GM12892 (cell line): ENCODE data around the gene NOSIP.

Source experiments
- POLR2A ChIP-seq: IDR thresholded peaks from 2 replicates; pipeline ENCODE4 v1.6.1; 2011; ENCODE audit warnings: low read depth, low read length, control low read depth
- POLR2AphosphoS5 ChIP-seq: IDR thresholded peaks from 2 replicates; pipeline ENCODE4 v1.6.1; 2011; ENCODE audit warnings: low read depth, low read length, control low read depth
- TAF1 ChIP-seq: IDR thresholded peaks from 2 replicates; pipeline ENCODE4 v1.6.1; 2011; ENCODE audit warnings: low read depth, mild to moderate bottlenecking, control low read depth, low read length, borderline replicate concordance

GRCh38 chr19:49573425-49573824 lies 6.9 kb downstream of the NOSIP start:
- TF ChIP-seq POLR2AphosphoS5, result no peak
- no peak for TF ChIP-seq POLR2A
- no peak for TF ChIP-seq TAF1
